BE2C (cell line): Measurements from ENCODE around the gene PACSIN2.

ENCODE experiments used
- DNase-seq: peaks from one replicate; pipeline ENCODE4 v3.0.0-alpha.2; 2020
- H3K27me3 ChIP-seq: fragments of 250-450 bp; sonication (Bioruptor Pico); 2 replicates; pipeline ENCODE4 v1.5.1; 2020; ENCODE audit warnings: mild to moderate bottlenecking
- H3K36me3 ChIP-seq: fragments of 250-450 bp; sonication (Bioruptor Pico); 2 replicates; pipeline ENCODE4 v1.5.1; 2020; ENCODE audit warnings: mild to moderate bottlenecking
- H3K4me1 ChIP-seq: fragments of 250-450 bp; sonication (Bioruptor Pico); 2 replicates; pipeline ENCODE4 v1.5.1; 2020
- H3K4me3 ChIP-seq: 2 replicates; pipeline ENCODE4 v1.5.1; 2011; ENCODE audit warnings: low read depth, low read length
- H3K9me3 ChIP-seq: fragments of 250-450 bp; sonication (Bioruptor Pico); 2 replicates; pipeline ENCODE4 v1.5.1; 2020
- CTCF ChIP-seq: IDR thresholded peaks from 2 replicates; pipeline ENCODE4 v1.5.1; 2012; ENCODE audit warnings: mild to moderate bottlenecking, low read depth, low read length

Gene PACSIN2

GRCh38 chr22:42948294-42948693 lies 66.7 kb downstream of the PACSIN2 start:
- H3K4me3 ChIP-seq = no peak overlapping the region
- H3K27me3 ChIP-seq = no peaks in the 10 kb centered on the region
- H3K4me1 ChIP-seq = peaks cover 6% of the 10 kb centered on the region
- H3K9me3 ChIP-seq = no peaks in the 10 kb centered on the region
- peaks cover 4% of the 10 kb centered on the region; the same call in 1 of the 2 replicates for H3K36me3 ChIP-seq
- TF ChIP-seq CTCF = no peak
- DNase-seq = no peak

- no peak for TF ChIP-seq CTCF
- Histone ChIP-seq H3K9me3 (no peaks in the 10 kb centered on the region), H3K27me3 (no peaks in the 10 kb centered on the region), H3K36me3 (peaks cover 4% of the 10 kb centered on the region; the same call in 1 of the 2 replicates), H3K4me1 (peaks cover 6% of the 10 kb centered on the region), H3K4me3 (no peak overlapping the region)
- peak; percentile 63 for DNase-seq
Measured at GRCh38 chr22:42947211-42947990, 67.5 kb downstream of the PACSIN2 start.

GRCh38 chr22:42946546-42947198 lies 68.3 kb downstream of the PACSIN2 start:
- peaks cover 4% of the 10 kb centered on the region; the same call in 1 of the 2 replicates for H3K36me3 ChIP-seq
- H3K9me3 ChIP-seq = no peaks in the 10 kb centered on the region
- TF ChIP-seq CTCF = no peak
- no peak overlapping the region for H3K4me3 ChIP-seq
- H3K4me1 ChIP-seq = peaks cover 6% of the 10 kb centered on the region
- no peaks in the 10 kb centered on the region for H3K27me3 ChIP-seq
- DNase-seq = no peak

- no peak for TF ChIP-seq CTCF
- DNase-seq = no peak
- Histone ChIP-seq H3K9me3 (peaks cover 3% of the 10 kb centered on the region; the same call in 1 of the 2 replicates), H3K4me1 (peaks cover 6% of the 10 kb centered on the region), H3K4me3 (no peak overlapping the region), H3K36me3 (peaks cover 4% of the 10 kb centered on the region; the same call in 1 of the 2 replicates), H3K27me3 (no peaks in the 10 kb centered on the region)
Measured at GRCh38 chr22:42945736-42946135, 69.2 kb downstream of the PACSIN2 start.

GRCh38 chr22:42945027-42945426 lies 69.9 kb downstream of the PACSIN2 start:
- Histone ChIP-seq H3K36me3 (peaks cover 4% of the 10 kb centered on the region; the same call in 1 of the 2 replicates), H3K27me3 (no peaks in the 10 kb centered on the region), H3K4me3 (no peak overlapping the region), H3K4me1 (peaks cover 6% of the 10 kb centered on the region), H3K9me3 (peaks cover 3% of the 10 kb centered on the region; the same call in 1 of the 2 replicates)
- no peak for DNase-seq
- no peak for TF ChIP-seq CTCF

GRCh38 chr22:42944409-42944808 lies 70.5 kb downstream of the PACSIN2 start:
- peaks cover 4% of the 10 kb centered on the region; the same call in 1 of the 2 replicates for H3K36me3 ChIP-seq
- no peak for TF ChIP-seq CTCF
- H3K4me1 ChIP-seq = peaks cover 6% of the 10 kb centered on the region
- no peaks in the 10 kb centered on the region for H3K27me3 ChIP-seq
- H3K4me3 ChIP-seq = no peak overlapping the region
- DNase-seq = no peak
- H3K9me3 ChIP-seq = peaks cover 3% of the 10 kb centered on the region; the same call in 1 of the 2 replicates
